ENCODE results near the gene SLC25A47. TPM values are rescaled to one million over a fixed set of nuclear protein-coding genes. Genes with fewer than 3 reads are reported as not detected.

Gene SLC25A47
- total and polyA plus RNA-seq, 2 experiments from 2014 or later = not detected

DNA sequence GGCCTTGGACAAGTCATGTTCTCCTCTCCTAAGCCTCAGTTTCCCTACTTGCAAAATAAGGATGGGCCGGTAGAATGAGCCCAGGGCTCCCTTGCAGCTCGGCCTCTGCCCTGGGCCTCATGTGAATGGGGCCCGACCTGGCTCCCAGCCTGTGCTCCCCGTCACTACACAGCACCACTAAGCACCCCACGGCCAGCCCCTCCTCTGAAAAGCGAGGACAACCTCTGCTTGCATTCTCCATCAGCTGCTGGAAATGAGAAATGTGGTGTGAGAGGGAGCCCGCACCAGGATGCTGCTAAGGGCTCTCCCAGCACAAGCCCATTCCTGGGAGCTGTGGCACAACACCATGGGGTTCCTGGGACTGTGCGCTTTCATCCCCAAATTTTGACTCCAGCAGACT, 10.2 kb downstream of the SLC25A47 start:
- Histone ChIP-seq H4K20me1 (ENCODE audit: insufficient read depth) (no peaks in the 10 kb centered on the region), H2AFZ (no peak overlapping the region), H3K9ac (no peak overlapping the region), H3K27me3 (replicated peaks; ENCODE audit: insufficient read depth) (no peaks in the 10 kb centered on the region), H3K9me3 (ENCODE audit: low read depth) (no peaks in the 10 kb centered on the region), H3K4me2 (ENCODE audit: unreplicated experiment) (no peak overlapping the region), H3K79me2 (ENCODE audit: insufficient read depth) (no peaks in the 10 kb centered on the region), H3K4me1 (ENCODE audit: insufficient read depth) (no peaks in the 10 kb centered on the region), H3K4me3 (no peak overlapping the region), H3K9me2 (ENCODE audit: insufficient read depth) (no peaks in the 10 kb centered on the region), H3K27ac (no peak overlapping the region), H3K36me3 (ENCODE audit: low read depth) (peaks cover 29% of the 10 kb centered on the region), H3F3A (ENCODE audit: insufficient read depth) (no peaks in the 10 kb centered on the region)
- DNase-seq = no peak
- in situ Hi-C loops (cut with MboI) = no loop called here
- WGBS, 2 experiments (ENCODE audit: low coverage in 1 of 2, low lambda C conversion rate in 2 of 2, missing lambda C conversion rate in 2 of 2) = 84 to 90% methylated on average over 8 of the region's 8 CpGs
- TF ChIP-seq EZH2phosphoT487 (IDR thresholded peaks at IDR 0.05; ENCODE audit: insufficient read depth, low read depth) = no peak
- TF ChIP-seq EZH2 (IDR thresholded peaks at IDR 0.05; ENCODE audit: insufficient read depth, poor library complexity, severe bottlenecking) = no peak

DNA sequence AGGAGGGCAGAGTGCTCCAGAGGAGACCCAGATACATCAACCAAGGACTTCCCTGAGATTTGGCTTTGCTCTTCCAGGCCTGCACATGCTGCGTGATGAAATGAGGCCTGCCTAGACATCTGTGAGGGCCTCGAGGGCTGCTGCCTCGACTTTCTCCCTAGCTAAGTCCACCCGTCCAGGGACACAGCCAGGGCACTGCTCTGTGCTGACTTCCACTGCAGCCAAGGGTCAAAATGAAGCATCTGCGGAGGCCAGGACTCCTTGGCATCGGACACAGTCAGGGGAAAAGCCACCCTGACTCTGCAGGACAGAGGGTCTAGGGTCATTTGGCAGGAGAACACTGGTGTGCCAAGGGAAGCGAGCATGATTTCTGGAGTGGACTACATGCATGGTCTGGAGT, 10.7 kb downstream of the SLC25A47 start:
- DNase-seq = no peak
- no peak overlapping the region for H2AFZ ChIP-seq
- H3K9me3 ChIP-seq (ENCODE audit: low read depth) = no peaks in the 10 kb centered on the region
- H3K9ac ChIP-seq = no peak overlapping the region
- H3K4me2 ChIP-seq (ENCODE audit: unreplicated experiment) = no peak overlapping the region
- no peaks in the 10 kb centered on the region for H3K79me2 ChIP-seq (ENCODE audit: insufficient read depth)
- H3K9me2 ChIP-seq (ENCODE audit: insufficient read depth) = no peaks in the 10 kb centered on the region
- 87 to 93% methylated on average over 7 of the region's 7 CpGs for WGBS, 2 experiments (ENCODE audit: low coverage in 1 of 2, low lambda C conversion rate in 2 of 2, missing lambda C conversion rate in 2 of 2)
- no peak overlapping the region for H3K27ac ChIP-seq
- no peaks in the 10 kb centered on the region for H3K27me3 ChIP-seq (replicated peaks; ENCODE audit: insufficient read depth)
- no peak overlapping the region for H3K4me3 ChIP-seq
- in situ Hi-C loops (cut with MboI) = no loop called here
- no peak for TF ChIP-seq EZH2 (IDR thresholded peaks at IDR 0.05; ENCODE audit: insufficient read depth, poor library complexity, severe bottlenecking)
- TF ChIP-seq EZH2phosphoT487 (IDR thresholded peaks at IDR 0.05; ENCODE audit: insufficient read depth, low read depth) = no peak
- peaks cover 32% of the 10 kb centered on the region for H3K36me3 ChIP-seq (ENCODE audit: low read depth)
- H3F3A ChIP-seq (ENCODE audit: insufficient read depth) = no peaks in the 10 kb centered on the region
- no peaks in the 10 kb centered on the region for H4K20me1 ChIP-seq (ENCODE audit: insufficient read depth)
- H3K4me1 ChIP-seq (ENCODE audit: insufficient read depth) = no peaks in the 10 kb centered on the region

DNA sequence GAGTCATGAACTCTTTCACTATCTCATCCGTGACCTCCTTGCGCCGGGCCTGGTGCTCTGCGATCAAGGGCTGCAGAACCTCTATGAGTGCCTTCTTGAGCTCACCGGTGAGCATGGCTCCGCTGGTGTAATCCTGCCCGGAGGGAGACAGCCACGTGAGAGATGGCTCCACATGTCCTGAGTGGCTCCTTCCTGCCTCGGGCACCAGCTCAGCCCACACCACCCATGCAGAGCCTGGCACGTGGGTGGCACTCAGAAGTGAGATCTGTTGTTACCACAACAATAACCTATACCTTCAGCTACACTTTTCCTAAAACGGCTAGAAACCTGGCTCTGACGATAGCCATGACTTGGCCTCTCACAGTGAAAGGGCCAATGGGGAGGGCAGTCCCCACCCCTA, 11.8 kb downstream of the SLC25A47 start:
- Histone ChIP-seq H3K9me2 (ENCODE audit: insufficient read depth) (no peaks in the 10 kb centered on the region), H3K4me2 (ENCODE audit: unreplicated experiment) (no peak overlapping the region), H4K20me1 (ENCODE audit: insufficient read depth) (no peaks in the 10 kb centered on the region), H3K27me3 (replicated peaks; ENCODE audit: insufficient read depth) (no peaks in the 10 kb centered on the region), H3K9me3 (ENCODE audit: low read depth) (no peaks in the 10 kb centered on the region), H3F3A (ENCODE audit: insufficient read depth) (no peaks in the 10 kb centered on the region), H2AFZ (no peak overlapping the region), H3K4me1 (ENCODE audit: insufficient read depth) (no peaks in the 10 kb centered on the region), H3K27ac (no peak overlapping the region), H3K79me2 (ENCODE audit: insufficient read depth) (no peaks in the 10 kb centered on the region), H3K9ac (no peak overlapping the region), H3K4me3 (no peak overlapping the region), H3K36me3 (ENCODE audit: low read depth) (peaks cover 37% of the 10 kb centered on the region)
- in situ Hi-C loops (cut with MboI) = no loop called here
- no peak for DNase-seq
- no peak for TF ChIP-seq EZH2phosphoT487 (IDR thresholded peaks at IDR 0.05; ENCODE audit: insufficient read depth, low read depth)
- TF ChIP-seq EZH2 (IDR thresholded peaks at IDR 0.05; ENCODE audit: insufficient read depth, poor library complexity, severe bottlenecking) = no peak
- 96 to 97% methylated on average over 11 to 12 of the region's 12 CpGs for WGBS, 2 experiments (ENCODE audit: low coverage in 1 of 2, low lambda C conversion rate in 2 of 2, missing lambda C conversion rate in 2 of 2)

DNA sequence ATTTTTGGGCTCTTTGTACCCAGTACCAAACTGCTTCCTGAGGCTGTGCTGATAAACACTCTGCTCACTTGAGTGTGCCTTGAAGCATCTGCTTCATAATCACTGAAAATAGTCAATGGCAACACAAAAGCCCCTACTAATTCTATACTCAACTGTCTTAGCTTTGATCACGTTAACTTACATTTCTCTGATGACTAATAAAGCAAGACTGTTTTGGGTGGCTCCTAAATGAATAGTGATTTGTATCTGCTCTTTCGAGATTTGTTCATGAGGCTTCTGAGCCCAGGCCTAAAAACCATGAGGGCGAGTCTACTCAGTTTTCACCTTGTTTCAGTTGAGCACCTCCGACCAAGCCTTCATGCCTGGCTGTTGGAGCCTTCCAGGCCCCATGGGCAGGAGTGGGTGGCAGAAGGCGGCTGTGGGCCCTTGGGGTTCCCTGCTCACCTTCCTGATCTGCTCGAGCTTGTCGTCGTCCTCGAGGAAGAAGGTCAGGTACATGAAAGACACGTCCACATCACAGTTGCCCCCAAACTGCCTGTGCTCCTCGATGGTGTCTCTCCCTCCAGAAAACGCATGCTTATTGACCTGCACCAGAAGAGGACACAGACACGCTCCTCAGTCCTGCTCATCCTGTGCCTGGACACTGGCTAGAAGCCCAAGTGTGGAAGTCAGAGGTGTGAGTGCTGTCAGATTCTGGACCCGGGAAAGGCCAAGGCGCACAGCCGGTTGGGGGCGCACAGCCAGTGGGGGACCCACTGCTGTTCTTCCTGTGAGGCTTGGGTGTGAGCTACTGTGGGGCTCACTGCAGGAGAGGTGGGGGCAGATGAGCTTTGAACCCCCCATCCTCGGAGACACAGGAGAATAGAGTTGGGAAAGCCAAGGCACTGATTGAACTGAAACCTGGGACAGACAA, 13.7 kb downstream of the SLC25A47 start:
- Histone ChIP-seq H2AFZ (no peak overlapping the region), H3K9me3 (ENCODE audit: low read depth) (no peaks in the 10 kb centered on the region), H3K79me2 (ENCODE audit: insufficient read depth) (no peaks in the 10 kb centered on the region), H3K4me2 (ENCODE audit: unreplicated experiment) (no peak overlapping the region), H3K27me3 (replicated peaks; ENCODE audit: insufficient read depth) (no peaks in the 10 kb centered on the region), H3K27ac (no peak overlapping the region), H3K9ac (no peak overlapping the region), H3K4me1 (ENCODE audit: insufficient read depth) (peaks cover 5% of the 10 kb centered on the region; the same call in 1 of the 2 replicates), H3K36me3 (ENCODE audit: low read depth) (peaks cover 54% of the 10 kb centered on the region), H4K20me1 (ENCODE audit: insufficient read depth) (no peaks in the 10 kb centered on the region), H3K9me2 (ENCODE audit: insufficient read depth) (no peaks in the 10 kb centered on the region), H3F3A (ENCODE audit: insufficient read depth) (peaks cover 5% of the 10 kb centered on the region; the same call in 1 of the 2 replicates), H3K4me3 (no peak overlapping the region)
- in situ Hi-C loops (cut with MboI) = no loop called here
- 94 to 96% methylated on average over 18 of the region's 18 CpGs for WGBS, 2 experiments (ENCODE audit: low coverage in 1 of 2, low lambda C conversion rate in 2 of 2, missing lambda C conversion rate in 2 of 2)
- no peak for TF ChIP-seq EZH2phosphoT487 (IDR thresholded peaks at IDR 0.05; ENCODE audit: insufficient read depth, low read depth)
- no peak for TF ChIP-seq EZH2 (IDR thresholded peaks at IDR 0.05; ENCODE audit: insufficient read depth, poor library complexity, severe bottlenecking)
- no peak for DNase-seq
